GM19099 (cell line): ENCODE measurements around the gene SEMA6B.

Source experiments
- POLR2A ChIP-seq: IDR thresholded peaks from 3 replicates; pipeline ENCODE4 v1.6.1; 2011; ENCODE audit warnings: low read depth; ENCODE audit not compliant: insufficient read length; ENCODE audit errors: extremely low read depth

SEMA6B gene

DNA sequence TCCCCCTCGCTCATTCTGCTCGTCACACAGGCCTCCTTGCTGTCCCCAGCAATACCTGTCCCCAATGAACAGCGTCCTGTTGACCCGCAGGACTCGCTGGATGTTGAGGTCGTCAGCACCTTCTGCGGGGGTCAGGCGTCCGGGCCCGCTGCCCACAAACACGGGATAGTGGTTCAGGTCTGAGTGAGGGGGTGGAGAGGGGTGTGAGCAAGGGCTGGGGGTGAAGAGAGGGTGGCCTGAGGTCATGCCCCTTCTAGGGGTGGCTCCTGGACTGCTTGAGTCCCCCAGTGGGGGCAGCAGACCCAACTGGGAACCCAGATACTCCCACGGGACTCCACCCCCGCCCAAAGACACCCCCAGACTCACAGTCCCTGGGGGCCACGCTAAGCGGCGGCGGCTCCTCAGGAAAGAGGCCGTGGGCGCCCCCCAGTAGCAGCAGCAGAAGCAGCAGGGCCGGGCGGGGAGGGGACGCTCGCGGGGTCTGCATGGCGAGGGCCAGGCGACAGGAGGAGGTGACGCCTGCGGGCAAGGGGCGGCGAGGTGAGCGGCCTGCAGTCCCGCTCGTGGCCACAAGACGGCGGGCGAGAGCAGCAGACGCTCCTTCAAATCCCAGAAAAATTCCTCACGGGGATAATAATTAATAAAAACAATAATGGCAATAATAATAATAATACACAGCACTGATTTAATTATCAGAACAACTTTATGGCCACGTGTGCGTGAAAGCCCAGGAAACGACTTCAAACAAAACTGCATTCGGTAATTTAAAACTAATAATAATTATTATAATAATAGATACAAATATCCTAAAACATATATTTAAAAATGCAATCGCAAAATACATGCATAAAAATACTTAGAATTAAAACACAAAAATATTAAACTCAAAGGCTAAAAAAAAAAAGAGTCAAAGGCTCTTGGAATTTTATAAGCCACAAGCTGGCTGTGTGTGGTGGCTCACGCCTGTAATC is 1.2 kb downstream of the SEMA6B start:
- TF ChIP-seq POLR2A, result no peak

DNA sequence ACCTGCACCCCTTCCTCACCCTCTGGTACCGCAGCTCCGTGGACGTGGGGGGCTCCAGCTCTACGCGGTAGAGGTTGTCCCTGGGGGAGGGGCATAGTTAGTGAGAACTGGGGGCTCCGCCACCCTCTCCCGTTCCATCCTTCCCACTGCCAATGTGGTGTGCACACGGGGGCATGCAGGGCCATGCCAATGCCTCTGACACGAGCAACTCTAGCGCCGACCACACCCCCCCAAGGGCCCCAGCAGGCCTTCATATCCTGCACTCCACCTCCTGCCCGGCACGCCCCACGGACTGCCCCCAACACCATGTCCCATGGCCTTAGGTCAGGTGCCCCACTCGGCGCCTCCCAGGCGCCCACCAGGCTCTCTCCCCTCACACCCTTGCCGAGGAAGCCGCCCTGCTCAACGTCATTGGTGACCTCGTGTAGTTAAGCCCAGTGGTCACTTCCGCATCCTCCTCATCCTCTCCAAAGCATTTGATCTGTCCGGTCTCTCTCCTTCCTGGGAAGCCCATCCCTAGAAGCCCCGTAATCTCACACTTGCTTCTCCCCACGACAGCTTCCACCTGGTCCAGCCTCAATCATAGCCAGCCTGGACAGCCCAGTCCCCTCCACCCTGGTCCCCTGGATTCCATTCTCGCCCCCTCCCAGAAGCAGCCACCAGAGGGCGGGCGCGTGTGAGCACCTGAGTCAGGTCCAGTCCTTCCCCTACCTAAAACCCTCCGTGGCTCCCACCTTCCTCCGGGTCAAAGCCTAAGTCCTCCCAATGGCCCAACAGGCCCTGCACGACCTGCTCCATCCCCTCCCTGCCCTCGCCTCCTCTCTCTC is 2.1 kb downstream of the SEMA6B start:
- TF ChIP-seq POLR2A, result no peak

GRCh38 chr19:4556597-4557127 is 2.8 kb downstream of the SEMA6B start:
- no peak for TF ChIP-seq POLR2A

GRCh38 chr19:4555657-4556561 is 3.6 kb downstream of the SEMA6B start:
- no peak for TF ChIP-seq POLR2A

- no peak for TF ChIP-seq POLR2A
These were observed 4.8 kb downstream of the SEMA6B start for GRCh38 chr19:4554717-4555116.

DNA sequence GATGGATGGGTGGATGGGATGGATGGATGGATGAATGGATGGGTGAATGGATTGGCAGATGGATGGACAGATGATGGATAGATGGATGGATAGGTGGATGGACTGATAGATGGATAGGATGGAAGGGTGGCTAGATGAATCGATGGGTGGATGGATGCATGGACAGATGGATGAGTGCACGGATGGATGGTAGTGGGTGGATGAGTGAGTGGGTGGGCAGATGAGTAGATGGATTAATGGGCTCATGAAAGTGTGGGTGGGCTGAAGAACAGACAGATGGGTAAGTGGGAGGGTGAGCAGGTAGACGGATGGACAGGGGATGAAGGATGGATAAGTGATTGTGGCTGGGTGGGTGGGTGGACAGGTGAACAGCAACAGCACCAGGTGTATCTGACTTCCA is 5.7 kb downstream of the SEMA6B start:
- no peak for TF ChIP-seq POLR2A

- no peak for TF ChIP-seq POLR2A
These were observed 6.3 kb downstream of the SEMA6B start for GRCh38 chr19:4553092-4553695.

DNA sequence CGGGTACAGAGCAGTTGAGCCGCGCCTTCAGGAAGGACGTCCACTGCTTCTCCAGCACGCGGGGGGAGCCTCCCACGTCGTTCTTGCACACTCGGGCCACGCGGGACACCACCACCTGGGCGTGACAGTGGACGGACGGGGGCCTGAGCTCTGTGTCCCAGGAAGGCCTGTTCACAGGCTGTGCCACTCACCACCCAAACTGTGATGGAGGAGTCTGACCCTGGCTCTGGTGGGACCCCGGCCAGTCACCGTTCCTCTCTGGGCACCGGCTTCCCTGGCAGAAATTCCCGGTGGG is 7.0 kb downstream of the SEMA6B start:
- no peak for TF ChIP-seq POLR2A

DNA sequence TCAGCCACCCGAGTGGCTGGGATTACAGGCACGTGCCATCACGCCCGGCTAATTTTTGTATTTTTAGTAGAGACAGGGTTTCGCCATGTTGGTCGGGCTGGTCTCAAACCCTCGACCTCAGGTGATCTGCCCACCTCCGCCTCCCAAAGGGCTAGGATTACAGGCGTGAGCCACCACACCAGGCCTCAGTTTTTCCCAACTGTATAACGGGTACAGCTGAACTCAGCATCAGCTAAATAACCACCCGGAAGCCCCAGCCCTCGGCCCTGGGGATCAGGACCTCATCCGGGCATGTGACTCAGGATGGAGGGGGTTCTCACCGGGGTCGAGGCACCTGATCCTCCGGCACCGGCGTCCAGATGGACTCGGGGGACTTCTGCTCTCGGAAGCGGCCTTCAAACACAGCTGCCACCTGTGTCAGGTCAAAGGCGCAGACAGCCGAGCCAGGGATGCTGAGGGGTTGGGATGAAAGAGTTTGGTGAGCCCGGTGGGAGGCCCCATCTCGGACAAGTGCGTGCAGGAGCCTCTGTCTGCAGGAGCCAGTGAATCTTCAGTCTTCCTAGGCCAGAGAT is 8.9 kb downstream of the SEMA6B start:
- no peak for TF ChIP-seq POLR2A

DNA sequence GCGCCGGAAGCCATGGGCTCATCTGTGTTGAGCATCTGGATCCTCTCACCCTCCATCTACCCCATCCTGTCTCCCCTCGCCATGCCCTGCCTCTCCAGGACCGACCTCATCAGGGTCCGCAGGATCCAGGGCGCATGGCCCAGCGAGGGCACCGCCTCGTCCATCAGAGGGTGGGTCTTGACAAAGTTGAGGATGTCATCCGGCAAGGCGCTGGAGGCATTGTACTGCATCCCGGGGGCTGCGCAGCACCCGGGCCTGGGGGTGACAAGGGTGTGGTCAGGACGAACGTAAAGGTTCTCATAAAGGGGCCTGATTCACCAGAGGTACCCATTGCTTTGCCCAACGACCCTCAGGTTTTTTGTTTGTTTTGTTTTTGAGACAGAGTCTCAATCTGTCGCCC is 9.5 kb downstream of the SEMA6B start:
- TF ChIP-seq POLR2A, result no peak

DNA sequence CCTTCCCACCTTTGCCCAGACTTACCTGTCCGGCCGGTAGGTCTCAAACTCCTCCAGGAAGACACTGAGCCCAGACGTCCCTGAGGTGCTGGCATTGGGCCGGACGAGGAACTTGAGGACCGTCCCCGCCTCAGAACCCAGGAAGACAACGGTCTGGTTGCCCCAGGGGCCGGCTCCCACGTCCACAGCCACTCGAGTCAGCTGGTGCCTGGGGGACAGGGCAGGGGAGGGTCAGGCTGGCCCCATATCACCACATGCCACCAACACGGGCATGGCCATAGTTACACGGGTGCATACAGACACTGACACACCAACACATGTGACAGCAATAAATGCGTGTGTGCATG is 11.3 kb downstream of the SEMA6B start:
- no peak for TF ChIP-seq POLR2A

DNA sequence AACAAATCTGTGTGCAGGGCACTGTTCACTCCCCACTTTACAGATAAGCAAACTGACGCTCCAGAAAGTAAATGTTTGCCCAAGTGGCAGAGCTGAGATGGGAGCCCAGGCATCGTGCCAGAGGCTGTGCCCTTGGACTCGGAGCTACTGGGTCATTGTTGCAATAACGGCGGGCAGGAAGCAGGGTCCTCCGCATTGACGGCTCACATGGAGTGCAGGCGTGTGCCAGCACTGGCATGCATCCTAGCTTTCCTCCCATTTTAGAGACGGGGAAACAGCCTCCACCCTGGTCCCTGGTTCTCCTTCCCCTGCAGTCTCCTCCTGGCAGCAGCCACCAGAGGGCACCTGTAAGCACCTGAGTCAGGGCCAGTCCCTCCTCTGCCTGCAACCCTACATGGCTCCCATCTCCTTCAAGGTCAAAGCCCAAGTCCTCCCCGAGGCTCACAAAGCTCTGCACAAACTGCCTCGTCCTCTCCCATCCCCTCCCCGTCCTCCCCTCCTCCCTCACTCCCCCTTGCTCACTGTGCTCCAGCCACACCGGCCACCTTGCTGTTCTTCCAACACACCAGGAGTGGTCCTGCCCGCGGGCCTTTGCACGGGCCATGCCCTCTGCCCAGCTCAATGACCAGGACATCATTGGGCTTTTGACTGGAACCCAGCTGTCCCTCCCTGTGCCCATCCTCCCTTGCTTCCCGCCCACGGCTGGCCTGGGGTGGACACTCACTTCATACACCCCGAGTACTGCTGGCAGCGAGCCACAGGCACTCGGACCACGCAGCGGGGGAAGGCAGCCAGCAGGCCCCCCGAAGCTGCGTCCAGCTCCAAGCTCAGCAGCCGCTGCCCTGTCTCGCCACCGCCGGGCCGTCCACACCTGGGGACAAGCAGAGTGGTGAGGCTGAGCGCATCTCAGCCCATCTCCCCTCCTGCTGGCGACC is 11.9 kb downstream of the SEMA6B start:
- no peak for TF ChIP-seq POLR2A
